ENCODE measurements around the gene GHRHR. TPM values are rescaled to one million over a fixed set of nuclear protein-coding genes. Genes with fewer than 3 reads are reported as not detected.

Gene GHRHR
- total and polyA plus RNA-seq, 4 experiments from 2014 or later: not detected

DNA sequence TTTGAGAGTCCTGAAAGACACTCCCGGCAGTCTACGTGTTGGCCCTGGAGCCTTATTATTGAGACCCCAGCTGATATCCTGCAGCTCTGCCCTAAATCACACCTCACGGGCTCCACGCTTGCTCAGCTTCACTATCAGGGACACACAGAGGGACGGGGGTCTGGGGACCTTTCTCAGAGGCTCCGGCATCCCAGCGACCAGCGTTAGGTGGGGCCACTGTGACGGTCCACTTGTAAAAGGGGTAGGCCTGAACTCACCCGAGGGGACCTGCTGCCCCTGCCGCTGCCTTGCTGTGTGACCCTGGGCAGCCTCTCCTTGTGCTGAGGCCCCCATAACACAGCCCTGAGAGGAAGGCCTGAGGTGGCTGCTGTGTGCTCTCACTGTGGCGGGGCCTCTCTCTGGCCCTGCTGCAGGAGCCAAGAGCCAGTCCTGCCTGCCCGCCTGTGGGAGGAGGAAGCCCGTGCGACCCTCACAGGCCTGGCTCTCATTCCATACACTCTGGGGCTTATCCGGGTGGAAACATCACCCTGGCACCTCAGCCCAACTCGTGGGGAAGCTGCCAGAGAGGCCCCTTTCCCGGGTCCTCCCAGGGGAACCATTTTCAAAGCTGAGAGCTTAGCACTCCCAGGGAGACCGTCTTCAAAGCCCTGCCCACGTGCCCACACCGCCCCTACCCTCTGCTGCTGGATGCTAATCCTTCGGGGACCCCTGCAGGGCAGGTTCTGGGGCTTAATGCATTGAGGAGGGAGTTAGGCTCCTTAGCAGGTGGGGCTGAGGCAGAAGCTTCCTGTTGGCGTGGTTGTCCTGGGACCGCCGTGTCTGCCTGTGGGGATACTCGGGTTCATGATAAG, 30.4 kb upstream of the GHRHR start:
- no peak overlapping the region for H3K27ac ChIP-seq (ENCODE audit: low read depth, low read length)
- H3K4me3 Mint-ChIP-seq: no peak overlapping the region
- no peaks in the 10 kb centered on the region for H3K36me3 ChIP-seq (ENCODE audit: insufficient read depth, low read length)
- H3K36me3 Mint-ChIP-seq: no peaks in the 10 kb centered on the region
- H3K9me3 Mint-ChIP-seq: peaks cover 0 to 2% (median 0%) of the 10 kb centered on the region in 8 donors
- no peak for DNase-seq
- H3K4me1 Mint-ChIP-seq: no peaks in the 10 kb centered on the region
- no peaks in the 10 kb centered on the region for H3K4me1 ChIP-seq (ENCODE audit: insufficient read depth, low read length)
- H3K27me3 Mint-ChIP-seq: peaks cover 3 to 8% of the 10 kb centered on the region in 2 donors
- H3K9me3 ChIP-seq (ENCODE audit: control insufficient read depth in 1 of 2, low read length in 2 of 2): no peaks in the 10 kb centered on the region
- no peaks in the 10 kb centered on the region for H3K27me3 ChIP-seq (ENCODE audit: insufficient read depth, low read length)
- H3K4me3 ChIP-seq (ENCODE audit: low read length in 2 of 2): no peak overlapping the region
- intact Hi-C loops (cut with micrococcal nuclease): no loop called here
- no peak overlapping the region for H3K27ac Mint-ChIP-seq
- POLR2A ChIA-PET (ENCODE audit: partially characterized antibody): no interaction called here
- CTCF ChIA-PET (ENCODE audit: partially characterized antibody): interaction anchor here (0.8 kb wide), 1 partner anchor 50 kb away, joined by 4 read pairs; no protein-coding TSS in a partner anchor

DNA sequence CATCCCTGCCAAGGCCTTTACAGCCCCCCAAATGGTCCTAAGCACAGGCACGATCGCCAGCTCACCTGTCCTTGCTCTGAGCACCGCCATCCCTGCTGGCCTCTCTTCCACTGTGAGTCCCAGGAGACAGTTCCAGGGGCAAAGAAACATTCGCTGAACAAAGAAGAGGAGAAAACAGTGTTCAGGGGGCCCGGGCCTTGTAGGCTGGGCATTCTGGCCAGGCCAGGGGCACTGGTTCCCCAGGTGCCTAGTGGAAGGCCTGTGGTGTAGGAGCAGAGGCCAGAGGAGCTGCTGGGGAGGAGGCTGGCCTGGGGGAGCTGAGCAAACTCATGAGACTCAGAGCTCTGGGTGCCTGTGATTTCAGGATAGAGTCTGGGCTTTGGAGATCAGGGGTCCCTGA, 29.5 kb upstream of the GHRHR start:
- H3K27me3 Mint-ChIP-seq: peaks cover 3 to 8% of the 10 kb centered on the region in 2 donors

DNA sequence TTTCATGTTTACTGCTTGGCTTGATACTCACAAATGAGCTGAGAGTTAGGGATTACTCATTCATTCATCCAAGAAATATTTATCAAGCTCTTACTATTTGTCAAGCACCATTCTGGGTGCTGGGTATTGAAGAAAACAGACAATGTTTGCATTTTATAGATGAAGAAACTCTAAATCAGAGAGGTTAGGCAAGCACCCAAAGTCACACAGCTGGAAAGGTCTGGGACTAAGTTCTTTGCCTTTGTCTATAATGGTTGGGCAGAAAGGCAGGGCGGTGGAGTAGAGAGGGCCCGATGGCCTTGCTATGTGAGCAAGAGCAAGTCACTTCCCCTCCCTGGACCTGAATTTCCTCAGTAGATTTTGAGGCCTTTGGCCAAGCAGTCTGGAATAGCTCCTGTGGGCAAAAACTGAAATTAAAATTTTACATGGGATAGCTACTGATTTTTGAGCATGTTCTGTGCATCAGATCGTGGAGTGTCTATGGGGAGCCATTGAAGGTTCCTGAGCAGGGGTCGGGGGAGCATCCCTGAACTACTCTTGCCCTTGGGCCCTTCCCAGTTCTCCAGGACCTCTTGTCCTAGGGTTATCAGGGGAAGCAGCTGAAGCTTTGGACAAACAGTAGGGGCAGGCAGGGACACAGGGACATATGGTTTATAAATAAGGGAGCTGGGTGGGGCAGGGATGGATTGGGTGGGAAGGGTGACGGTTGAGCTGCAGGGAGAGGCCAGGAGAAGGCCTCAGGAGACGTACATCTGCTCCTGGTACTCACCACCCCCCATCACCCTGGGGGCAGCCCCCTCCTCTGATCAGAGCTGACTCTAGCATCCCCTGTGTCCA, 28.8 kb upstream of the GHRHR start:
- Mint-ChIP-seq H3K9me3 (no peaks in the 10 kb centered on the region), H3K27ac (no peak overlapping the region), H3K27me3 (peaks cover 8 to 9% of the 10 kb centered on the region in 2 donors), H3K4me3 (no peak overlapping the region), H3K36me3 (no peaks in the 10 kb centered on the region), H3K4me1 (no peaks in the 10 kb centered on the region)
- H3K4me3 ChIP-seq (ENCODE audit: low read length in 2 of 2): no peak overlapping the region
- H3K4me1 ChIP-seq (ENCODE audit: insufficient read depth, low read length): no peaks in the 10 kb centered on the region
- POLR2A ChIA-PET (ENCODE audit: partially characterized antibody): no interaction called here
- intact Hi-C loops (cut with micrococcal nuclease): no loop called here
- H3K36me3 ChIP-seq (ENCODE audit: insufficient read depth, low read length): no peaks in the 10 kb centered on the region
- no peaks in the 10 kb centered on the region for H3K9me3 ChIP-seq (ENCODE audit: control insufficient read depth in 1 of 2, low read length in 2 of 2)
- DNase-seq: no peak
- no peaks in the 10 kb centered on the region for H3K27me3 ChIP-seq (ENCODE audit: insufficient read depth, low read length)
- no peak overlapping the region for H3K27ac ChIP-seq (ENCODE audit: low read depth, low read length)
- CTCF ChIA-PET (ENCODE audit: partially characterized antibody): interaction anchor here (0.8 to 1.3 kb wide), 2 partner anchors 9 to 11 kb away, joined by 3 read pairs; no protein-coding TSS in a partner anchor

More for the DNA sequence above, 29.5 kb upstream of the GHRHR start:
- H3K27ac Mint-ChIP-seq: peak overlapping the region in 1 of 7 donors; percentile 22
- no peaks in the 10 kb centered on the region for H3K4me1 Mint-ChIP-seq
- H3K27me3 ChIP-seq (ENCODE audit: insufficient read depth, low read length): no peaks in the 10 kb centered on the region
- H3K36me3 ChIP-seq (ENCODE audit: insufficient read depth, low read length): no peaks in the 10 kb centered on the region
- no peak overlapping the region for H3K4me3 ChIP-seq (ENCODE audit: low read length in 2 of 2)
- H3K36me3 Mint-ChIP-seq: no peaks in the 10 kb centered on the region
- no peaks in the 10 kb centered on the region for H3K9me3 ChIP-seq (ENCODE audit: control insufficient read depth in 1 of 2, low read length in 2 of 2)
- ChIA-PET CTCF (ENCODE audit: partially characterized antibody) (interaction anchor here (0.8 to 1.3 kb wide), 2 partner anchors 9 to 49 kb away, joined by 3 to 4 read pairs; no protein-coding TSS in a partner anchor), POLR2A (ENCODE audit: partially characterized antibody) (no interaction called here)
- no peaks in the 10 kb centered on the region for H3K4me1 ChIP-seq (ENCODE audit: insufficient read depth, low read length)
- intact Hi-C loops (cut with micrococcal nuclease): no loop called here
- no peak overlapping the region for H3K27ac ChIP-seq (ENCODE audit: low read depth, low read length)
- H3K4me3 Mint-ChIP-seq: no peak overlapping the region
- DNase-seq: no peak
- no peaks in the 10 kb centered on the region for H3K9me3 Mint-ChIP-seq

DNA sequence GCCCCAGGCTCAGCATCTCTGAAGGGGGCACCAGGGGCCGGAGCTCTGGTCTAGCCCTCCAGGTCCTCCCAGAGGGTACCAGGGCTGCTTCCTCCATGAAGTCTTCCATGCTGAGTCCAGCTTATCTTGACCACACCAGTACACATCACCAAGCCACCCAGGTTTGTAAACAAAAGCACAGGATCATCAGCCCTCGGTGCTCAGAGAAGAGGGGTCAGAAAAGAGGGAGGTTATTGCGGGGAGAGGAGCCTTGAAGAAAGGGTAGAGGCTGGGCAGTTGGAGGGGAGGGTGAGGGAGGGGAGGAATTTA, 28.2 kb upstream of the GHRHR start:
- POLR2A ChIA-PET (ENCODE audit: partially characterized antibody): no interaction called here
- Histone ChIP-seq H3K27ac (ENCODE audit: low read depth, low read length) (no peak overlapping the region), H3K36me3 (ENCODE audit: insufficient read depth, low read length) (no peaks in the 10 kb centered on the region), H3K9me3 (ENCODE audit: control insufficient read depth in 1 of 2, low read length in 2 of 2) (no peaks in the 10 kb centered on the region), H3K4me3 (ENCODE audit: low read length in 2 of 2) (no peak overlapping the region), H3K27me3 (ENCODE audit: insufficient read depth, low read length) (no peaks in the 10 kb centered on the region), H3K4me1 (ENCODE audit: insufficient read depth, low read length) (no peaks in the 10 kb centered on the region)
- peak overlapping the region in 1 of 8 donors; percentile 52 for H3K4me3 Mint-ChIP-seq
- H3K27ac Mint-ChIP-seq: no peak overlapping the region
- no peaks in the 10 kb centered on the region for H3K9me3 Mint-ChIP-seq
- H3K36me3 Mint-ChIP-seq: no peaks in the 10 kb centered on the region
- intact Hi-C loops (cut with micrococcal nuclease): no loop called here
- CTCF ChIA-PET (ENCODE audit: partially characterized antibody): interaction anchor here (0.8 to 1.3 kb wide), 2 partner anchors 8 to 11 kb away, joined by 3 read pairs; no protein-coding TSS in a partner anchor
- H3K4me1 Mint-ChIP-seq: no peaks in the 10 kb centered on the region
- DNase-seq: no peak
- peaks cover 8 to 11% of the 10 kb centered on the region in 2 donors for H3K27me3 Mint-ChIP-seq

DNA sequence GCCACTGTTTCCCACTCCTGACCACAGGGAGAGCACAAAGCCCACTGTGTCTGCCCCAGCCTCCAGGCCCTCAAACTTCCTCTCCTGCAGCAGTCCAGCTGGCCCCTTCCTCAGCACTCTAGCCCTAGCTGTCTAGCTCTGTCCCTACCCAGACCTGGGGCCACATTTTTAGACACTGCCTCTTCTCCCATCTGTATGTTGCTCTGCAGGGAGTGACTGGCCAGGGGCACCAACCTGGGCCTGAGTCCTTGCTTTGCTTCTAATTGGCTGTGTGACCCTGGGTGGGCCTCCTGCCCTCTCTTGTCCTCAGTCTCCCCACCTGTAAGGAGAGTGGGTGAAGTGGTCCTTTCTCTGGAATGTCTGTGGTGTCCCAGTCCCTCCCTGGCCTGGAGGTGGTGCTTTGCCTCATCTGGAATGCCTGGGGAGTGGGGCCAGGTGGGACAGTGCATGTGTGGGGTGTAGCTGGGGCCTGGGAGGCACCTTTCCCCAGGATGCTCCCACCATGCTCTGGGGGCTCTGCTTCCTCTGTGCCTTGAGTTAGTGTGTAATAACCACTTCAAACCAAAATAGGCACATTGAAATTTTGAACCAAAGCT, 27.0 kb upstream of the GHRHR start:
- intact Hi-C loops (cut with micrococcal nuclease): no loop called here
- H3K27me3 ChIP-seq (ENCODE audit: insufficient read depth, low read length): no peaks in the 10 kb centered on the region
- H3K4me1 ChIP-seq (ENCODE audit: insufficient read depth, low read length): no peaks in the 10 kb centered on the region
- H3K36me3 Mint-ChIP-seq: no peaks in the 10 kb centered on the region
- DNase-seq: no peak
- H3K9me3 ChIP-seq (ENCODE audit: control insufficient read depth in 1 of 2, low read length in 2 of 2): no peaks in the 10 kb centered on the region
- H3K4me3 Mint-ChIP-seq: no peak overlapping the region
- H3K9me3 Mint-ChIP-seq: no peaks in the 10 kb centered on the region
- no peaks in the 10 kb centered on the region for H3K36me3 ChIP-seq (ENCODE audit: insufficient read depth, low read length)
- no peak overlapping the region for H3K4me3 ChIP-seq (ENCODE audit: low read length in 2 of 2)
- POLR2A ChIA-PET (ENCODE audit: partially characterized antibody): no interaction called here
- CTCF ChIA-PET (ENCODE audit: partially characterized antibody): interaction anchor here (1.5 kb wide), 1 partner anchor 9 kb away, joined by 3 read pairs; no protein-coding TSS in a partner anchor
- H3K27me3 Mint-ChIP-seq: peaks cover 11 to 16% of the 10 kb centered on the region in 2 donors
- H3K27ac ChIP-seq (ENCODE audit: low read depth, low read length): no peak overlapping the region
- no peaks in the 10 kb centered on the region for H3K4me1 Mint-ChIP-seq
- peak overlapping the region in 3 of 7 donors; percentile 41 to 60 (median 57) for H3K27ac Mint-ChIP-seq

DNA sequence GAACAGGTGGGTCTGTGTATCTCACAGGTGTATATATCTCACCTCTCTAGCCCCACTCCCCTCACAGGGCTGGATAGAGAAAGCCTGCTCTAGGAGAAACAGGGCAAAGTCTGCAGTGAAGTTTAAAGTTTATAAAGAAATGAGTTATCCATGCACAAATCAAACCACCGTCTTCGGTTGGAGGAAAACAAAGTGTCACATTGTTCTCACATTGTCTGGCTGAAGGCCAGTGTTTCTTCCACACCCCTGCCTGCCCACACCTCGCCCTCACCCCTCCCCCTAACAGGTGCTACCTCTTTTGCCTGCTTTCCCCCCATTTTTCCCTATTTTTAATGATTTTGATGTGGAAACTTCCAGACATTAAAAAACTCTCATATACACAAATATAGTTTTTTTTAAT, 26.3 kb upstream of the GHRHR start:
- Histone ChIP-seq H3K4me1 (ENCODE audit: insufficient read depth, low read length) (no peaks in the 10 kb centered on the region), H3K27ac (ENCODE audit: low read depth, low read length) (no peak overlapping the region), H3K27me3 (ENCODE audit: insufficient read depth, low read length) (no peaks in the 10 kb centered on the region), H3K4me3 (ENCODE audit: low read length in 2 of 2) (no peak overlapping the region), H3K36me3 (ENCODE audit: insufficient read depth, low read length) (no peaks in the 10 kb centered on the region), H3K9me3 (ENCODE audit: control insufficient read depth in 1 of 2, low read length in 2 of 2) (no peaks in the 10 kb centered on the region)
- ChIA-PET POLR2A (ENCODE audit: partially characterized antibody) (no interaction called here), CTCF (ENCODE audit: partially characterized antibody) (interaction anchor here (1.5 kb wide), 1 partner anchor 9 kb away, joined by 3 read pairs; no protein-coding TSS in a partner anchor)
- DNase-seq: no peak
- H3K4me3 Mint-ChIP-seq: no peak overlapping the region
- no peaks in the 10 kb centered on the region for H3K36me3 Mint-ChIP-seq
- H3K9me3 Mint-ChIP-seq: no peaks in the 10 kb centered on the region
- no peaks in the 10 kb centered on the region for H3K4me1 Mint-ChIP-seq
- H3K27me3 Mint-ChIP-seq: peaks cover 14 to 16% of the 10 kb centered on the region in 2 donors
- intact Hi-C loops (cut with micrococcal nuclease): no loop called here
- H3K27ac Mint-ChIP-seq: peak overlapping the region in 1 of 7 donors; percentile 48
